Vagina (tissue), 2 donors: ENCODE measurements around the gene RASGRF2. TPM values are rescaled to one million over a fixed set of nuclear protein-coding genes. Genes with fewer than 3 reads are reported as not detected.

Experiments used
- DNase-seq, 2 donors: peaks; one replicate each; pipeline ENCODE4 v3.0.0-alpha.2; 2017; ENCODE audit errors: extremely low spot score in 2 of 2
- H3K27ac ChIP-seq: fragments of 200-600 bp; sonication (generic); one replicate; pipeline ENCODE4 v1.5.1; 2019
- H3K27me3 ChIP-seq: fragments of 200-600 bp; sonication (generic); one replicate; pipeline ENCODE4 v1.5.1; 2019
- H3K36me3 ChIP-seq, 2 donors: fragments of 200-600 bp; sonication (generic); one replicate each; pipeline ENCODE4 v1.5.1; 2017 to 2019
- H3K4me1 ChIP-seq: fragments of 200-600 bp; sonication (generic); one replicate; pipeline ENCODE4 v1.5.1; 2019
- H3K4me3 ChIP-seq, 2 donors: fragments of 200-600 bp; sonication (generic); 1 replicate in 1 of 2; 2 replicates in 1 of 2; pipeline ENCODE4 v1.5.1; 2016 to 2019
- H3K9me3 ChIP-seq: fragments of 200-600 bp; sonication (generic); one replicate; pipeline ENCODE4 v1.5.1; 2019
- CTCF ChIP-seq, 3 experiments: fragments of 450-650 bp in 2 of 3; fragments of 200-600 bp in 1 of 3; sonication (generic) in 1 of 3; IDR thresholded peaks; one replicate each; pipeline ENCODE4 v1.5.1; 2017 to 2019; ENCODE audit warnings: antibody characterized with exemption in 3 of 3, mild to moderate bottlenecking in 2 of 3, moderate library complexity in 2 of 3
- POLR2A ChIP-seq, 2 donors: fragments of 450-650 bp; IDR thresholded peaks; one replicate each; pipeline ENCODE4 v1.6.1; 2017; ENCODE audit warnings: antibody characterized with exemption in 2 of 2, mild to moderate bottlenecking in 2 of 2, moderate library complexity in 2 of 2
- POLR2AphosphoS5 ChIP-seq, 2 donors: sonication (generic); formaldehyde crosslinking; IDR thresholded peaks; one replicate each; pipeline ENCODE4 v1.9.0; 2017; ENCODE audit warnings: antibody characterized with exemption in 2 of 2, mild to moderate bottlenecking in 2 of 2, low read depth in 1 of 2; ENCODE audit not compliant: insufficient read depth in 1 of 2
- intact Hi-C: fragments of 100-400 bp; cut with DNase I; formaldehyde crosslinking; loops from one replicate; pipeline ENCODE4 v1.15.1; 2023
- total RNA-seq: library from RNA; depleted of rRNA; stranded (reverse); fragments of >200 nt; gene quantifications from one replicate; pipeline ENCODE4 v1.2.3, GENCODE V29; 2016

Gene RASGRF2
- total RNA-seq, 1 donor from 2014 or later = 8.8 TPM

- peak overlapping the region in 1 of 2 donors; percentile 59 for H3K4me3 ChIP-seq
- H3K4me1 ChIP-seq = peaks cover 15% of the 10 kb centered on the region
- TF ChIP-seq POLR2AphosphoS5 (IDR thresholded peaks at IDR 0.05; ENCODE audit: insufficient read depth in 1 of 2, low read depth in 1 of 2) = no peak
- TF ChIP-seq CTCF (IDR thresholded peaks at IDR 0.05) = no peak
- no peak for TF ChIP-seq POLR2A (IDR thresholded peaks at IDR 0.05)
- H3K9me3 ChIP-seq = no peaks in the 10 kb centered on the region
- DNase-seq = no peak
- H3K27me3 ChIP-seq = no peaks in the 10 kb centered on the region
- intact Hi-C loops = no loop called here
- peak overlapping the region; percentile 73 for H3K27ac ChIP-seq
- H3K36me3 ChIP-seq = no peaks in the 10 kb centered on the region
Observed at GRCh38 chr5:80962630-80963520, 2.7 kb downstream of the RASGRF2 start.

DNA sequence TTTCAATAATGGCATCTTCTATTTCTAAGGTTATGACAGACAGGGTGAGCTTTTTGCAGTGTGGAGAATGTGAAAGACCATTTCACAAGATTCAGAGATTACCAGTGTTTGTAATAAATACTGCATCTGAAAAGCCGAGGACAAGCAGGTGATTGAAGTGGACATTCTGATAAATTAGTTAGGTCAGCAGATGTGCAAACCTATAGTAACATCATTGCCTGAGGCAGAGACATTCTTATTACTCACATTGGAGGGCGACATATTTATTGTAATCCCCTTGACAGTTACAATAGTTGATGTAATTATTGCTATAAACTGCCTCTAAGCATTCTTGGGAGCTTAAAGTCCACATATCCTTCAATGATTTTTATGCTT, 3.3 kb downstream of the RASGRF2 start:
- no peaks in the 10 kb centered on the region for H3K27me3 ChIP-seq
- peak overlapping the region; percentile 73 for H3K27ac ChIP-seq

GRCh38 chr5:80963966-80964481, 3.9 kb downstream of the RASGRF2 start:
- TF ChIP-seq CTCF (IDR thresholded peaks at IDR 0.05) (no peak), POLR2A (IDR thresholded peaks at IDR 0.05) (no peak)
- no peak overlapping the region for H3K4me3 ChIP-seq
- intact Hi-C loops = no loop called here
- peak overlapping the region; percentile 73 for H3K27ac ChIP-seq
- no peaks in the 10 kb centered on the region for H3K9me3 ChIP-seq
- H3K27me3 ChIP-seq = no peaks in the 10 kb centered on the region
- H3K4me1 ChIP-seq = peaks cover 19% of the 10 kb centered on the region
- H3K36me3 ChIP-seq = no peaks in the 10 kb centered on the region
- no peak for DNase-seq

More for the DNA sequence above, 3.3 kb downstream of the RASGRF2 start:
- no peak for DNase-seq
- H3K4me1 ChIP-seq = peaks cover 19% of the 10 kb centered on the region
- intact Hi-C loops = no loop called here
- no peaks in the 10 kb centered on the region for H3K9me3 ChIP-seq
- H3K36me3 ChIP-seq = no peaks in the 10 kb centered on the region
- H3K4me3 ChIP-seq = no peak overlapping the region
- TF ChIP-seq CTCF (IDR thresholded peaks at IDR 0.05) (no peak), POLR2A (IDR thresholded peaks at IDR 0.05) (no peak), POLR2AphosphoS5 (IDR thresholded peaks at IDR 0.05; ENCODE audit: insufficient read depth in 1 of 2, low read depth in 1 of 2) (no peak)

DNA sequence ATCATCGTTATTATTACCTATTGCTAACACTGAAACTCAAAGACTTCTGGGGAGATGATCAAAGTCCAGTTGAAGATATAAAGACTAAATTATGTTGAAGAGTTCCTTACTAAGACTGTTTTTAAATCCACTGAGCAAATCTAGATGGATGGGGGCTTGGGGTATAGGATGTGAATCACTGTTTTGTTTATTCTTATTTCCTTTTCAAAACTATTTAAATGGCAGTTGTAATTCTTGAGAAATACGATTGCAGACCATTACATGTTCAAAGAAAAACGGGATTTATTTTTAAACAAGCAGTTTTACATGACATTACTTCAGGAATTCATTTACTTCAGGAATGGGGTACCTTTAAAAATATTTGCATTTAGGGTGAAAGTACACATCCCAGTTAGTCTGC, 4.3 kb downstream of the RASGRF2 start:
- Histone ChIP-seq H3K27me3 (no peaks in the 10 kb centered on the region), H3K27ac (peak overlapping the region; percentile 18), H3K36me3 (no peaks in the 10 kb centered on the region), H3K4me1 (peaks cover 19% of the 10 kb centered on the region), H3K9me3 (no peaks in the 10 kb centered on the region), H3K4me3 (no peak overlapping the region)
- TF ChIP-seq POLR2A (IDR thresholded peaks at IDR 0.05) (no peak), CTCF (IDR thresholded peaks at IDR 0.05) (no peak), POLR2AphosphoS5 (IDR thresholded peaks at IDR 0.05; ENCODE audit: insufficient read depth in 1 of 2, low read depth in 1 of 2) (no peak)
- intact Hi-C loops = no loop called here
- no peak for DNase-seq

GRCh38 chr5:80964919-80965318, 4.8 kb downstream of the RASGRF2 start:
- DNase-seq = no peak
- peaks cover 19% of the 10 kb centered on the region for H3K4me1 ChIP-seq
- no peaks in the 10 kb centered on the region for H3K9me3 ChIP-seq
- no peaks in the 10 kb centered on the region for H3K36me3 ChIP-seq
- peak overlapping the region; percentile 18 for H3K27ac ChIP-seq
- H3K27me3 ChIP-seq = no peaks in the 10 kb centered on the region
- H3K4me3 ChIP-seq = no peak overlapping the region
- intact Hi-C loops = no loop called here
- TF ChIP-seq POLR2A (IDR thresholded peaks at IDR 0.05) (no peak), POLR2AphosphoS5 (IDR thresholded peaks at IDR 0.05; ENCODE audit: insufficient read depth in 1 of 2, low read depth in 1 of 2) (no peak), CTCF (IDR thresholded peaks at IDR 0.05) (no peak)
